ENCODE measurements around the gene PLCB4.

The PLCB4 gene

DNA sequence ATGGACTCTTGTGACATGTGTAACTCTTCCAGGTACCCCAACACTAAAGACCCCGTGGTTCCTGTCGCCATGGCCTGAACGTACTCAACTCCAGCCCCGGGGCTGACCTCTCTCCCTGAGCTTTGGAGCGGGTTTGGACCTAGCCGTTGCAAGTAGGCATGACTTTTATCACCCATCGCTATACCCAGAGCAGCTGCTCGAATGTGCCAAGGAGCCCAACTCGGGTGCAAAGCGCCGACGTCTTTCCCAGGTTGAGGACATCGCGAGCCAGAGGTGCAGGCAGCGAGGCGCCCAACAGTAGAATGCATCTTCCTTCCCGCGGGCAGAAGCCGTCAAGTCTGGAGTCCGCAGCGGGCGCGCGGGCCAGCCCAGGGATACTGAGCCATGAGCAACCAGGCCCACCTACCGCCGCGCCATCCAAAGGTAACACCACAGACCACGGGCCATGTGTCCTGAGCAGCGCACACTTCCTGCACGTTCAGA, 439.9 kb downstream of the PLCB4 start:
- no peak for DNase-seq

DNA sequence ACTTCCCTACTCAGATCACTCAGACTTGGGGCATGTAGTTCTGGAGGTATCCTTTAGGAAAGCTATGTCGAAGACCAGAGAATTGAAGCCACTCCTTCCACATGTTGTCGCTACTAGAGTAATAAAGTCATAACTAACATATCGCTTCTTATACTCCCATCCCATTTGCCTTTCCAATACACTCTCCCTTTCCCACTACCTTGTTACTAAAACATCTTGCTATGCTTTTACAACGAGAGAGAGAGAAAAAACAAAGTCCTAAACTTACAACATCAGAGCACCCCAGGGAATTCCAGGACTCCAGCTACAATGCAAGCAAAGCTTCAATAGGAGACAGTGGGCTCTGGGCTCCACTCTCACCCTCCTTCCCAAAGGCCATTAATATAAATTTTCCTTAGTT, 440.4 kb downstream of the PLCB4 start:
- no peak for DNase-seq

DNA sequence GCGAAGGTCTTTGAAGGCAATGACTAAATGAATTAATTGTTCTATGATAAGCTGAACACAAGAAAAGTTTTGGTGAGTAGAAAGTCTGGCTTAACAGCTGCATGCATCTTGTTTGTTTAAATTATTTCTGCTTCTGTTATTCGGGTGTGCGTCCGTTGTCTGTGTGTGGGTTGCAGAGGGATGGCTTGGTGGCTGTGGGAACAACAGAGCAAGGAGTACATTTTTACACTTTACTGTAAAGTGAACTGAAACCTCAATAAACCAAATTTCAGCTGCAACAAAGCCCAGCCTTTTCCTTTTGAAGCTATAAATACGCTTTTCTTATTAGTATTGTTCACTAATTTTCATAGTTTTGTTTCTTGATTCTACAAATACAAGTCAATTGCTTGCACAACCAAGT, 442.0 kb downstream of the PLCB4 start:
- DNase-seq = no peak

DNA sequence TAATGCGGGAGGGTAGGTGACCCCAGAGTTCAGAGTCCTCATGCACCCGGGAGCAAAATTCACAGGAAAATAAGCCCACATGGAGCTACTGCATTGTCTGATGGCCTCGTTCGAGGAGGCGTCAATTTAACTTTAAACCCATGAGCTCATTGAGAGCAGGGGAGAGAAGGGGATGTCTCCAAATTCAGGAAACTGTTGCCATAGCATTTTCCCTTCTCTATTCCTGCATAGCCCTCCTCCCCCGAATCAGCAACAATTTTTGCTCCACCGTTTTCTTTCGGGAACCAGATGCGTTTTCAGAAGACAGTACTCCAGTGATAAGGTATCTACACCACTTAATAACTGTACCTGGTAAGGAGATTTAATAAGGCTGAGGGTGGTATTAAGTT, 445.2 kb downstream of the PLCB4 start:
- DNase-seq = no peak

DNA sequence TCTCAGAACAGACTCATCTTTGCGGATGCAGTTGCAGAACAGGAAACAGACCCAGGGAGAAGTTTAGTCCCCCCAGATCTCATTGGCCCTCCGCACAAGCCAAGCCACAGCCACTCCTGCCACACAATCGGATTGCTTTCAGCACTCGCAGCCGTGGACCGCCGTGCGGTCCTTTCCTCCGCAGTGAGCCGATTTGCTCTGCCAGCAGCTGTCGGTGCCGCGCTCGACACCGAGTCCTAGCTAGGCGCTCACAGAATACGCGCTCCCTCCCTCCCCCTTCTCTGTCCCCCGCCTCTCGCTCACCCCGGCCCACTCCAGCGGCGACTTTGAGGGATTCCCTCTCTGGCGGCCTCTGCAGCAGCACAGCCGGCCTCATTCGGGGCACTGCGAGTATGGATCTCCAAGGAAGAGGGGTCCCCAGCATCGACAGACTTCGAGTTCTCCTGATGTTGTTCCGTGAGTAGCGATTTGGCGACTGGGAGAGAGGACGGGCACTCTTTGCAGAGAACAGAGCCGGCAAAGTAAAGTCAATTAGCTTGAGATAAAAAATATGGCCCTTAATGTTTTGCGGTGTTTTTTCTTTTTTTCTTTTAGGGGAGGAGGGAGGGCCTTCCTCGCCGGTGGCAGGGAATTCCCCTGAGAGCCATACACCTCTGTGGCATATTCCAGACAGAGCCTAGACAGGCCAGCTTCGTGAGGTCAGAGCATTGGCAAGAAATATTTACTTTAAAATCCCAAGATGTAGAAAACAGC, 445.8 kb downstream of the PLCB4 start, which contains the start of gene LAMP5:
Gene LAMP5 (plus strand): TSS at position 130 of the 753 bp plus-strand sequence. CDS start 263 bp downstream, at position 393.
- no peak for DNase-seq

DNA sequence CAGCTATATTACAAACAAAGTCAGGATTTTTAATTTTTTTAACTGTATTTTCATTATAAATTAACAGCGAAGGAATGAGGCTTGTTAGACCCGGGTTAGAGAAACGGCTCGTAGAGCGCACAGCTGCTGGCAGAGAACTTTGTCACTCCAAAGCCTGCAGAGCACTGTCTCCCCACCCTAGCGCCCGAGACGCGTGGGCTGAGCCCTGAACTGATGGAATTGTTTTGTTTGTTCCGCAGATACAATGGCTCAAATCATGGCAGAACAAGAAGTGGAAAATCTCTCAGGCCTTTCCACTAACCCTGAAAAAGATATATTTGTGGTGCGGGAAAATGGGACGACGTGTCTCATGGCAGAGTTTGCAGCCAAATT, 446.3 kb downstream of the PLCB4 start:
- no peak for DNase-seq

DNA sequence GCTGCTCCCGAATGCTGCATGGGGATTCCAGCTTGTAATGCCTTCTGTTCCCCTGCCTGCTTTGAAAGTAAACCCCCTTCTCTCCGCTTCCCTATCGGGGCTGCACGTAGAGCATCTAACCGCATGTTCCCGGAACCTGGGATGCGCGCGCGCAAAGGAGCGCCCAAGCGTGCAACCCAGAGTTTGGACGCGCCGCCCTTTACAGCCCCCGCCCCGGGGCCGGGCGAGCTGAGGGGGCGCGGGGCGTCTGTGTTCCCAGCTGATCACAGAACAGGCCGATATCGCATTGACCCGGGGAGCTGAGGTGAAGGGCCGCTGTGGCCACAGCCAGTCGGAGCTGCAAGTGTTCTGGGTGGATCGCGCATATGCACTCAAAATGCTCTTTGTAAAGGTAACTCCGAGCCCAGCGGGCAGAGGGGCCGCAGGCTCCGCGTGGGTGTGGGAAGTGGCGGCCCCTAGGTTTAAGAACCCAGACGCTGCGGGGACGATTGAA, 446.9 kb downstream of the PLCB4 start:
- no peak for DNase-seq

DNA sequence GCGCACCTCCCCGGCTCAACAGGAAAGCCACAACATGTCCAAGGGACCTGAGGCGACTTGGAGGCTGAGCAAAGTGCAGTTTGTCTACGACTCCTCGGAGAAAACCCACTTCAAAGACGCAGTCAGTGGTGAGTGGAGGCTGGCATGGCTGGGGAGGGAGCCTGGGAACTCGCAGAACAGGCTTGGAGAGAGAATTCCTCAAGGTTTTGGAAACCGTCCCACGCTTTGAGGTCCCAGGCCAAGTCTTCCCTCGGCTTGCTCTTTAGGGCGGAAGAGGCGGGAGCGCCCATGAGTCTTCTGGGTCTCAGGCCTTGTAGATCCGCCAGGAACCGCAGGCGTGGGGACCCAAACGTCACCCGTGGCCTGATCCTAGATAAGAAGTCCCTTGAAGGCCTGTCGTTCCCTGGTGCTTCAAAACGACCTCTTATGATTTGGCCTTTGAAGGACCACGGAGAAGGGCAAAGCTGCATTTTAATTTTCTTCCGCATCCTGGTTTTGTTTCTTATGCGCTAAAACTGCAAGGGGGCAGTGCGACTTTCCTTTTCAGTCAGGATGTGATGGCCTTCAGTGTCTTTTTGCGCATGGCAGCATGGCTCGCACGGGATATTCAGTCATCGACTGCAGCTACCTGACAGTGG, 447.5 kb downstream of the PLCB4 start:
- no peak for DNase-seq

DNA sequence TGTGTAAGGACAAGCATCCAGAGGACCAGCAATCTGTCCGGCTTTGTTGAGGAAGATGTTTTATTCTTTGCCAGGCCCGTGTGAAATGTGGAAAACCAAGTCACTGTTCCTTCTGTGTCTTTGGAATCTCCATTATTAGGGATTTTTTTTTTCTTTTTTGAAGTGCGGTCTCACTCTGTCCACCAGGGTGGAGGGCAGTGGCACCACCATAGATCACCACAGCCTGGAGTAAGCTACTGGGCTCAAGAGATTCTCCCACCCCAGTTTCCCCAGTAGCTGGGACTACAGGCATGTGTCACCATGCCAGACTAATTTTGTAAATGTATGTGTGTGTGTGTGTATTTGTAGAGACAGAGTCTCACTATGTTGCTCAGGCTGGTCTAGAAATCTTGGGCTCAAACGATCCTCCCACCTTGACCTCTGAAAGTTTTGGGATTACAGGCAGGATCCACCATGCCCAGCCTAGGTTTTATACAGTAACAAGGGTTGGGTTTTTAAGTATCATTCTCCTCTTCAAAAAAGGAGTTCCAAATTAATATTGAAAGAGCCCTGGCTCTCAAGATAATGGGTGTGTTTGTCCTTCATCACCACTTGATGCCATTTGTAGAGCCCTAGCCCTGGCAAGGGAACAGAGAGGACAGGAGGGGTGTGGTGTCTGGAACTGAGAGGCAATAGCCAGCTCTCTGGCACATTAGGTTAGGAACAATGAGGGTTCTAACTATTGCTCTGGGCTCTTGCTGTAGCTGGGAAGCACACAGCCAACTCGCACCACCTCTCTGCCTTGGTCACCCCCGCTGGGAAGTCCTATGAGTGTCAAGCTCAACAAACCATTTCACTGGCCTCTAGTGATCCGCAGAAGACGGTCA, 448.6 kb downstream of the PLCB4 start:
- DNase-seq = no peak

DNA sequence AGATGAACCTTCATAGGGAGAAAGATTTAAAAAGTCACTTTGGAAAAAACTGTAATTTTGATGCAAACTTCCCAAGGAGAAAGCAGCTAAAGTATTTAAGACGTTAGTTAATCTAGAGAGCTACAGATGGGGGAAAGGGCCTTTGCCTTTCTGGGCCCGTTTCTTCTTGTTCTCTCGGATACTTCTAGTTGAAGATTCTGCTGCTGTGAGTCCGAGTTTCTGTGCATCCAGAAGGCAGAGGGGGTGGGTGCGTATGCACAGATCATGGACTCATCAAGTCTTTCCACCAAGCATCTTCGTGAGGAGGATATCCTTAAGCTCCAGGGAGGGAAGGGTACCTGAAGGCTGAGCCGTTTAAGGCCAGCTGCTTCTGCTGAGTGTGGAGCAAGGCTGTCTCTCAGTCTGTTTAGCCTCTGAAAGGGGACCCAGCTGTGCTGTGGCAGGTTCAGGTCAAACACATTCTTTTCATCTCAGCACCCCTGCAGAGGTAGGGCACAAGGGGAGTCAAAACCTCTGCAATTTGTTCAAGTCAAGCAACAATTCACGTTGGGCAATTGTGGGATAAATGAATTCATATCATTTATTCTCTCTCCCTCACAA, 449.8 kb downstream of the PLCB4 start:
- DNase-seq = no peak

DNA sequence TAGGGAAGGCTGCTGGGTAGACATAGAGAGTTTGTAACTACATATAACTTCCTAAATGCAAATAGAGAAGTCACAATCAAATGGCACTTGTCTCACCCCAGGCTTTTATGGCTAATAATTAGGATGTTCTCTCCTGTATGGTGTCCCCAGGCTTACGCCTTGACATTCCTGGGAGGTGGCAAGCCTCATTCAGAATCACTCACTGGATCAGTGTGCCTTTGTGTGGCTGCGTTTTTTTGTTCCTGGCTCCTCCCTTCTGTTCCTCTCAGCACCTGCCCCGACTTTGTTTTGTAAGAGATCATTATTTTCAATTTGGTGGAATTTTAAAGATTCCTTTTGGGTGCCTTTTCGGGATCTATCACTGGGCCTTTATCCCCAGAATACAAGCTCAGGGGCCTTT, 451.2 kb downstream of the PLCB4 start:
- DNase-seq = no peak

DNA sequence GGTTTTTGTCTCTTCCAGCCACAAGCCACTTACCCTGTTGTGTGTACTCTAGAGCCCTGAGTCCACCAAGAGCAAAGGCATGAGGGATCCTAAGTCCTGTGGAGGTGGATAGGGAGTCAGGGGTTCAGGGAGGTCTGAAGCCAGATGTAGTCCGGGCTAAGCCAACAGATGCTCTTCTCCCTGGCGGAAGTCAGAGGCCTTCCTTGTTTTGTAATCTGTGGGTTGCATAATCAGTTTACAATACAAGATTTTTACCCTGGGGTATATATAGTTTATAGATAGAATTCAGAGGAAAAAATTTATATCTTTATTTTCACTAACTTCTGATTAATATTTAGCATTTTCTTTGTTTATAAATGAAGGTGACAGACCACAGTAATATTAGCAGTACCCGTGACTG, 454.7 kb downstream of the PLCB4 start:
- no peak for DNase-seq

All from activated T-cell treated with anti-CD3 and anti-CD28 coated beads for 4 hours (primary cell).